ENCODE measurements around the gene RAPGEF2.
"Not testable (repeated sequence)": the region's sequence is repeated elsewhere in the genome, so short reads cannot be mapped to it uniquely, and the experiment has no call there.

RAPGEF2 gene

GRCh38 chr4:159102622-159103383 is at the start of gene RAPGEF2:
Gene RAPGEF2, plus strand, starts transcription at chr4:159103079. Its CDS starts 1,084 bp downstream, at chr4:159104163.
- DNase-seq: peak; percentile 83 to 85

GRCh38 chr4:159055833-159056232 is 47.0 kb upstream of the RAPGEF2 start:
- DNase-seq: no peak

GRCh38 chr4:159060161-159060560 is 42.7 kb upstream of the RAPGEF2 start:
- DNase-seq: no peak

- no peak for DNase-seq
Observed at GRCh38 chr4:159062381-159062780, 40.5 kb upstream of the RAPGEF2 start.

- no peak for DNase-seq
Observed at GRCh38 chr4:159065513-159066240, 37.2 kb upstream of the RAPGEF2 start.

GRCh38 chr4:159068139-159068538 is 34.7 kb upstream of the RAPGEF2 start:
- not testable (repeated sequence) for DNase-seq

GRCh38 chr4:159069922-159070321 is 33.0 kb upstream of the RAPGEF2 start:
- DNase-seq: no peak

GRCh38 chr4:159070742-159071141 is 32.1 kb upstream of the RAPGEF2 start:
- DNase-seq: no peak

- DNase-seq: no peak
Observed at GRCh38 chr4:159071178-159071968, 31.5 kb upstream of the RAPGEF2 start.

- DNase-seq: no peak
Observed at GRCh38 chr4:159071969-159072765, 30.7 kb upstream of the RAPGEF2 start.

- DNase-seq: no peak
Observed at GRCh38 chr4:159075531-159075932, 27.3 kb upstream of the RAPGEF2 start.

- DNase-seq: not testable (repeated sequence)
Observed at GRCh38 chr4:159077018-159077417, 25.9 kb upstream of the RAPGEF2 start.

GRCh38 chr4:159077702-159078495 is 25.0 kb upstream of the RAPGEF2 start:
- DNase-seq: no peak

GRCh38 chr4:159079074-159079473 is 23.8 kb upstream of the RAPGEF2 start:
- DNase-seq: no peak

GRCh38 chr4:159086606-159087005 is 16.3 kb upstream of the RAPGEF2 start:
- no peak for DNase-seq

GRCh38 chr4:159090255-159090654 is 12.6 kb upstream of the RAPGEF2 start:
- DNase-seq: no peak

GRCh38 chr4:159094156-159094555 is 8.7 kb upstream of the RAPGEF2 start:
- not testable (repeated sequence) for DNase-seq

GRCh38 chr4:159096434-159096833 is 6.4 kb upstream of the RAPGEF2 start:
- DNase-seq: no peak

GRCh38 chr4:159097144-159097543 is 5.7 kb upstream of the RAPGEF2 start:
- no peak for DNase-seq

GRCh38 chr4:159097785-159098184 is 5.1 kb upstream of the RAPGEF2 start:
- DNase-seq: no peak

- DNase-seq: no peak
Observed at GRCh38 chr4:159098482-159099127, 4.3 kb upstream of the RAPGEF2 start.
